Osteocyte (in vitro differentiated cells): ENCODE results near the gene RBM23. TPM values are rescaled to one million over a fixed set of nuclear protein-coding genes. Genes with fewer than 3 reads are reported as not detected.
A peak's percentile ranks its signal among the peaks of the same experiment; 100 is the strongest.

Experiments used
- DNase-seq: peaks from one replicate; pipeline ENCODE4 v3.0.0; 2021; ENCODE audit warnings: mixed read lengths; ENCODE audit not compliant: unreplicated experiment; ENCODE audit errors: extremely low spot score
- H3K27ac Mint-ChIP-seq: one replicate; pipeline ENCODE4 v1.8.0; 2021; ENCODE audit warnings: mild to moderate bottlenecking, mixed read lengths; ENCODE audit not compliant: unreplicated experiment
- H3K27me3 Mint-ChIP-seq: one replicate; pipeline ENCODE4 v1.8.0; 2021; ENCODE audit warnings: mixed read lengths; ENCODE audit not compliant: unreplicated experiment
- H3K36me3 Mint-ChIP-seq: one replicate; pipeline ENCODE4 v1.8.0; 2021; ENCODE audit warnings: mixed read lengths; ENCODE audit not compliant: unreplicated experiment
- H3K4me1 Mint-ChIP-seq: one replicate; pipeline ENCODE4 v1.8.0; 2021; ENCODE audit warnings: mixed read lengths; ENCODE audit not compliant: unreplicated experiment
- H3K4me3 Mint-ChIP-seq: one replicate; pipeline ENCODE4 v1.8.0; 2021; ENCODE audit warnings: mild to moderate bottlenecking, moderate library complexity, mixed read lengths; ENCODE audit not compliant: unreplicated experiment
- H3K9me3 Mint-ChIP-seq: one replicate; pipeline ENCODE4 v1.8.0; 2021; ENCODE audit warnings: mixed read lengths; ENCODE audit not compliant: unreplicated experiment
- total RNA-seq: library from RNA; stranded (reverse); gene quantifications from 2 replicates; pipeline ENCODE4 v1.2.1, GENCODE V29; 2021
- TF ChIP-seq, protein P1 (sequence below): fragments of 200-600 bp; sonication (generic); IDR thresholded peaks from 2 replicates; pipeline ENCODE4 v1.5.0; 2021; ENCODE audit warnings: antibody characterized with exemption, mild to moderate bottlenecking, moderate library complexity

RBM23 gene
- total RNA-seq, 1 donor from 2014 or later = 93.3 TPM

DNA sequence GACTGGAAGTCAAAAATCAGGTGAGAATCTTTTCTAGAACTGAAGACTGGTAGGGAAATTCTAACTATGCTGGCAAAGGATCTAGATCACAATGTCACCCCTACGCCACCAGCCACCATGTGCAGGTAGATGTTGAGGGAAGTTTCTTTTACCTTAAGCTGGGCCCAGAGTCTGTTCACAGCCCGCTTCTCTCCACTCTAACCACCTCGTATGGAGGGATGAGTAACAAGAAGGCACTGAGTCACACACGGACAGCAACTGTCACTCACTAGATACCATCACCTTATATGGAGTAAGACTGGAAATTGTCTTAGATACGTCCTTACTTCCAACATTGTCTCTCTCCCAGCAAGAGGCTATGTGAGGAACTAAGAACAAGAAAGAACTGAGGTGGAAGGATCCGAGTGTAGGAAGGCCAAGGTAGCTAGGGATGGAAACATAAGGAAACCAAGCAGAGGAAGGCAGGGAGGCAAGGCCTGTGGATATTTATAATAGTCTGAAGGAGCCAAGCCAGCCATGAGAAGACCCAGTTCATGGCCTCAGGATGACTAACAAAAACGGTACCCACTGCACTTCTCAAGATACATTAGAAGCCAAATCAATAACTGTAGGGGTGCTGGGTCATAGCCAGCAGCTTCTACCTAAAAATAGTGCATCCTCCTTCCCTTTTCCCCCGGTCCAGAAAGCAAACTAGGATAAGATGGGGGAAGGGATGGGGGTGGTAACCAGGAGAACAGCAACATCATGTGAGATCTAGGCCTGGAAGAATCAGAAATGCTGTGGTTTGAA lies 20.5 kb downstream of the RBM23 start:
- no peak overlapping the region for H3K4me3 Mint-ChIP-seq
- H3K4me1 Mint-ChIP-seq = peaks cover 13% of the 10 kb centered on the region
- peak overlapping the region; percentile 79 for H3K27ac Mint-ChIP-seq
- H3K36me3 Mint-ChIP-seq = peaks cover 14% of the 10 kb centered on the region
- H3K9me3 Mint-ChIP-seq = no peaks in the 10 kb centered on the region
- DNase-seq = no peak
- no peaks in the 10 kb centered on the region for H3K27me3 Mint-ChIP-seq
- TF ChIP-seq, protein P1, sequence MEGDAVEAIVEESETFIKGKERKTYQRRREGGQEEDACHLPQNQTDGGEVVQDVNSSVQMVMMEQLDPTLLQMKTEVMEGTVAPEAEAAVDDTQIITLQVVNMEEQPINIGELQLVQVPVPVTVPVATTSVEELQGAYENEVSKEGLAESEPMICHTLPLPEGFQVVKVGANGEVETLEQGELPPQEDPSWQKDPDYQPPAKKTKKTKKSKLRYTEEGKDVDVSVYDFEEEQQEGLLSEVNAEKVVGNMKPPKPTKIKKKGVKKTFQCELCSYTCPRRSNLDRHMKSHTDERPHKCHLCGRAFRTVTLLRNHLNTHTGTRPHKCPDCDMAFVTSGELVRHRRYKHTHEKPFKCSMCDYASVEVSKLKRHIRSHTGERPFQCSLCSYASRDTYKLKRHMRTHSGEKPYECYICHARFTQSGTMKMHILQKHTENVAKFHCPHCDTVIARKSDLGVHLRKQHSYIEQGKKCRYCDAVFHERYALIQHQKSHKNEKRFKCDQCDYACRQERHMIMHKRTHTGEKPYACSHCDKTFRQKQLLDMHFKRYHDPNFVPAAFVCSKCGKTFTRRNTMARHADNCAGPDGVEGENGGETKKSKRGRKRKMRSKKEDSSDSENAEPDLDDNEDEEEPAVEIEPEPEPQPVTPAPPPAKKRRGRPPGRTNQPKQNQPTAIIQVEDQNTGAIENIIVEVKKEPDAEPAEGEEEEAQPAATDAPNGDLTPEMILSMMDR = no peak

DNA sequence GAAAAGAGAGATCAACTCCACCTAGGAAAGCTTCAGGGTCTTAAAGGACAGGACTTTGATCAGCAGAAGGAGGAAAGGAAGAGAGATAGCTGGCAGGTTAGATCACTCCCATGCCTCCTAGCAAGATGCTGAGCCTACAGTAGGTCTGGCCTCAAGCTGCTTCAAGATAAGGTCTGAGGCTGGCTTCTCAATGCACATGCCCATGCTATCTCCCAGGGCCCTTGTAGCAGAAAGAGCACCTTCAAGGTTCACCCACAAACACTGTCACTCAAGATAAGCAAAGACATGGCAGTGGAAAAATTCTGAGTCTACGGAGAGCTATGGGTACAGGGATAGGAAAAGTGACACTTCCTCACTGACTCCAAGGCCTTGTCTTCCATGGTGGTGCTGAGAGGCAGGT lies 21.6 kb downstream of the RBM23 start:
- TF ChIP-seq, protein P1 = no peak
- Mint-ChIP-seq H3K4me3 (no peak overlapping the region), H3K9me3 (no peaks in the 10 kb centered on the region), H3K27me3 (no peaks in the 10 kb centered on the region), H3K36me3 (peaks cover 12% of the 10 kb centered on the region), H3K27ac (no peak overlapping the region), H3K4me1 (peaks cover 13% of the 10 kb centered on the region)
- DNase-seq = no peak

DNA sequence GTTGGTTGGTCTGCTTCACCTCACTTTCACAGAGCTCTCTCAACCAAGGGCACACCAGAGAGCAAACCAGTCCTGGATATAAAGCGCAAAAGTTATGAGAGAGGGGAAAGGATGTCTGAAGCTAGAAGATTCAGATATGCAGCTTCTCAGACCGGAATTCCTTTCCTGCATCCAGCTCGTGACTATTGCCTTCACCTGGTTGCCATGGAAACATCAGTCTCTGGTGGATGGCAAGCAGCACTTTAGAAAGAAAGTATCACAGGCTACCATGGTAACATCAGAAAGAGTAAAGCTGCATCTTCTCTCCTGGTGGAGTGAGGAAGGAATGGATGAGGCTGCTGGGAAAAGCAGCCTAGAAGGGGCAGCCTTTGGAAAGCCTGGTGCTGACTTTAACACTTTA lies 22.2 kb downstream of the RBM23 start:
- no peaks in the 10 kb centered on the region for H3K9me3 Mint-ChIP-seq
- DNase-seq = no peak

DNA sequence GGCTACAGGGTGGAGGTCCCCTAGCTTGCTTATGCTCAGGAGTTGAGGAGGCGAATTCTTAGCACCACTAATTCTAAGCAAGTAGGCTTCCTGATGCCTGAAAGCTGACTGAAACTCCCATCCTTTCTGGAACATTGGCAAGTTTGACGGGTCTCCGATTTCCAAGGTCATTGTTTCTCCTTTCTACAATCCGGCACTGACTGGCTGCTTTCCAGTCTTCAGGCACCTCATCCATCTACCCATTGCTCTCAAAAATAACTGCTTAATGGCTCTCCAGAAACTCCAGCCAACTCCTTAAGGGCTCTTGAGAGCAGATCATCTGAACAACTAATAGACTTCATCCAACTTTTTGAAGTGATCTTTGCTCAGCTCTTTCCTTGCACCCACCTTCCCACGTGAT lies 22.6 kb downstream of the RBM23 start:
- no peak for DNase-seq
- TF ChIP-seq, protein P1 = no peak
- H3K36me3 Mint-ChIP-seq = peaks cover 8% of the 10 kb centered on the region
- peaks cover 13% of the 10 kb centered on the region for H3K4me1 Mint-ChIP-seq
- no peaks in the 10 kb centered on the region for H3K27me3 Mint-ChIP-seq
- no peaks in the 10 kb centered on the region for H3K9me3 Mint-ChIP-seq
- H3K27ac Mint-ChIP-seq = no peak overlapping the region
- H3K4me3 Mint-ChIP-seq = no peak overlapping the region

More for the DNA sequence above, 22.2 kb downstream of the RBM23 start:
- TF ChIP-seq, protein P1 = no peak
- peaks cover 13% of the 10 kb centered on the region for H3K4me1 Mint-ChIP-seq
- H3K27ac Mint-ChIP-seq = no peak overlapping the region
- H3K4me3 Mint-ChIP-seq = no peak overlapping the region
- H3K27me3 Mint-ChIP-seq = no peaks in the 10 kb centered on the region
- peaks cover 10% of the 10 kb centered on the region for H3K36me3 Mint-ChIP-seq

DNA sequence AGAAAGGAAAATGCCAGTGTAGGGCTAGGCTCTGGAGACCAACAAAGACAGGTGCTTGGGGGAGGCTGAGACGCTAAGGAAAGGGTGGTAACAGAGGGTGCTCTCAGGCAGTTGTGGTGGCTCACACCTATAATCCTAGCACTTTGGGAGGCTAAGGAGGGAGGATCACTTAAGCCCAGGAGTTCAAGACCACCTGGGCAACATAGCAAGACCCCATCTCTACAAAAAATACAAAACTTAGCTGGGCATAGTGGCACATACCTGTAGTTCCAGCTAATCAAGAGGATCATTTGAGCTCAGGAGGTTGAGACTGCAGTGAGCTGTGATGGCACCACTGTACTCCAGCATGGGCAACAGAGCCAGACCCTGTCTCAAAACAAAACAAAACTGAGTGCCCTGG lies 23.5 kb downstream of the RBM23 start:
- no peak for DNase-seq
- TF ChIP-seq, protein P1 = no peak
- Mint-ChIP-seq H3K4me1 (peaks cover 13% of the 10 kb centered on the region), H3K4me3 (no peak overlapping the region), H3K27ac (no peak overlapping the region), H3K27me3 (no peaks in the 10 kb centered on the region), H3K9me3 (no peaks in the 10 kb centered on the region), H3K36me3 (peaks cover 4% of the 10 kb centered on the region)
